HG03565 (cell line): ENCODE data around the gene ITGA2B.

ENCODE experiments used
- ATAC-seq: cut with Tn5 transposase; IDR thresholded peaks from one replicate; pipeline ENCODE4 v1.9.1; 2021; ENCODE audit warnings: mild to moderate bottlenecking, moderate library complexity; ENCODE audit not compliant: unreplicated experiment

ITGA2B gene

DNA sequence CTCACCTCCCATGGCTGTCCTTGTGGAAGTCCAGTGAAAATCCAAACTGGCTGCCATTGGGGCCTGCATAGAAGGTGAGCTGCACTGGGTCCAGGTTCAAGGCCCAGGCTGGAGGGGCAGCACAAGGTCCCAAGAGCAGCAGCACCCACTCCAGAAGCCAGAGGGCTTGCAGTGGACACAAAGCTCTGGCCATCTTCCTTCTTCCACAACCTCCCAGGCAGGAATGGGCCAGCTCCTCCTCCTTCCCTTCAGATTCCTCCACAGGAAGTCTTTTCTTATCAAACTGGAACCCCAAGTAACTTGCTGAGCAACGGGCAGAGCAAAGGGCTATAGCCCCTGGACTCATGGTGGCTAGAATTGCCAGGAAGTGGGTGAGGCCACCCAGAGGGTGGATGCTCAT lies at the start of gene ITGA2B:
TSS of gene ITGA2B (minus strand) at position 369 of the 400 bp plus-strand sequence. CDS start at position 193, 176 bp downstream.
- ATAC-seq, result no peak

DNA sequence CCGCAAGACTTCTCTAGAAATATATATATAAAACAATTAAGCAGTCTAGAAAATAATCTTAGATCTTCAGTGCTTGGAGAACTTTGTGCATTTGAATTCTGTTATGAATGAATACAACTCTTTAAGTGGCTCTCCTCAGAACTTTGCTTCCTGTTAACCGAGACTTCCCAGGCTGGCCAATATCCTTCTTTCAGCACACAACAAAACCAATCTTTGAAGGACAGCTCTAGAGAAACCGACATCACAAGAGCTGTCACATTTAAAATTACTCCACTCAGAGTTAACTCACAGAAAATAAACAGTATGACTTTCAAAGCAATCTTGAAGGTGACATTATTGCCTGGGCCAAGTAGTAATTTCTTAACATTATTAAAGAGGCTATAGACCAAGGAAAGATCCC lies 49.7 kb upstream of the ITGA2B start:
- no peak for ATAC-seq

DNA sequence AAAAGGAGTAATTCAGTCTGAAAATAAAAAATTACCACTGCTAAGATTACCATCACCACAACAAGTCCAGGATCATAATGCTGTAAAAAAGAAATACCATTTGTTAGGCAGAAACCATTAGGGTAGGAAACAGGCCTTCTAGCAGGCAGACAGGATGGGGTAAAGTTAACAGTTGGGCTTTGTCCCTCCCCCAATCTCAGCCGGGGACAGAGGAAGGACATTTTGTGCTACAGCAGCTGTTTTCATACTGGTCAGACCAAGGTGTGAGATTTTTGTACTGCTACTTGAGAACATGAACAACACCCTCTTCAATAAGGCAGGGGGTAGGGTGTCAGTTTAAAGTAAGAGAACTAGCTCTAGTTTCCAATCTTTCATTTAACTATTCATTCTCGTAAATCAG lies 49.2 kb upstream of the ITGA2B start:
- no peak for ATAC-seq

DNA sequence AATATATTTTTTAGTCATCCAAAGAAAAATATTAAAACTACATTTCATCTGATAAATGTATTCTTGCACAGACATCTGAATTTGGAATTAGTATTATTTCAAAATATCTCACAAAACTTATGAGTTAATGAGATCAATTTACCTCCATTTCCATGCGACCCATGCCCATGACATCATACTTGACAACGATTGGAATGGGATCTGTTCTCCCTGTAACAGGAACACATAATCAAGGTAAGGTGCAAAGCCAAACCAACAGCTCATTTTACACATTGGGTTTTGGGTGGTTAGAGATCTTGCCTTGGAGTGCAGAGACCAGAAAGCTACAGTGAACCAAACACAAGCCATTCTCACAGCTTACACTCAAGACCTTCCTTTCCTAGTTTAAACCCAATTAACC lies 46.9 kb upstream of the ITGA2B start:
- ATAC-seq, result no peak

DNA sequence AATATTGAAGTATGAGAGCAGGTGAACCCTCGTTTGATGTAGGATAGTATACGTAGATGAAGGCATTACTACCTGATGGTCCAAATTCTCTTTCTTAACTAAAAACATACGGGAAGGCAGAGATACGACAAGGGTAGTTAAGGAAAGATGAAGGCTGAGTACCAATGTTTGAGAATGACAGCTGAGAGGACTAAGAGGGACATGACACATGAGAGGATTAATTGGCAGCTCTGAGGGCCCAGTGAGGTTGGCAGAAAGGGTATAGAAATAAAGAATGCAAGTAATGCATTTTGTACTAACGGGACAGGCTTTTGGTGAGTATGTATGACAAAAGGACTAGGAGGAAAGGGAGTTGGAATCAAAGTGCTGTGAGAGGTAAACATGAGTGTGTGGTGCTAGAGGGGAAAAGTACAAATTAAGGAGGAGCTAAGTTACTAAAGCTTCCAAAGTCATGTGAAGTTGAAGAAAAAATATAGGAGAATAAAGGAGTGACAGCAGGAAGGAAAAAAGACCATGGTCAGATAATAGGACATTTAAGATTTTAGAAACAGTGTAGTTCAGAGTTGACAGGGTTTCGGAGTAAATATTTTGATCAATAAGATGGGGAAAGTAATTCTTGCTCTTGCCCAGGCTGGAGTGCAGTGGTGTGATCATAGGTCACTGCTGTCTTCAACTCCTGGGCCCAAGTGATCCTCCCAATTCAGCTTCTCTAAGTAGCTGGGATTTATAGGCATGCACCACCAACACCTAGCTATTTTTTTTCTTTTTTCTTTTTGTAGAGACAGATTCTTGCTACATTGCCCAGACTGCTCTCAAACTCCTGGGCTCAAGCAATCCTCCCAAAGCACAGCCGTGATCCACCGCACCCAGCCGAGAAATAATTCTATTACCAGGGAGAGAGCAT lies 43.1 kb upstream of the ITGA2B start:
- ATAC-seq, result no peak

DNA sequence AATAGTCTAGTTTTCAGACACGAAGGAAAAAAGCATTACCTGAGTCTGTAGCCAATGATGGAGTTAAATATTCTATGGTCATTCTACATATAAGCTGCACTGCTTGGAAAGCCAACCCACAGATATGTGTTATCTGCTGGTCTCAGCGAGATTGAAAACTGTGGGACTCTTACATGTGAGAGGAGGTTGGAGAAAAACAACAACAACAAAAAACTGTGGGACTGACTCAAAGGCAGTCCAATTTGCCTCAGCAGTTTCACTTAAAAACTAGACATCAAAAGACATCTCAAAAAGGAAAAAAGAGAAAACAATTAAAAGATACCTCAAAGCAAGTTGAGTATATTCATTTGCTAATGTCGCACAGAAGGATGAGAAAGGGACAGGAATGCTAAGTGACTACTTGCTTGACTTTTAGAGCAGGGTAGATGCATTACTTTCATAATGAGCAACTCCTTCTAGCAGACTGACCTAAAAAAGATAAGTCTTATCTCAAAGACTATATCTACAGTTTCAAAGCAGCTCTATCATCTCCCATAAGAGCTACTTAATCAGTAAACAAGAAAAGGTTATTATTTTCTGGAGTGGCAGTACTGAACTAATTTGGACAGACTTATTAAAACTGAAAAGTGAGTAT lies 35.5 kb upstream of the ITGA2B start:
- no peak for ATAC-seq

DNA sequence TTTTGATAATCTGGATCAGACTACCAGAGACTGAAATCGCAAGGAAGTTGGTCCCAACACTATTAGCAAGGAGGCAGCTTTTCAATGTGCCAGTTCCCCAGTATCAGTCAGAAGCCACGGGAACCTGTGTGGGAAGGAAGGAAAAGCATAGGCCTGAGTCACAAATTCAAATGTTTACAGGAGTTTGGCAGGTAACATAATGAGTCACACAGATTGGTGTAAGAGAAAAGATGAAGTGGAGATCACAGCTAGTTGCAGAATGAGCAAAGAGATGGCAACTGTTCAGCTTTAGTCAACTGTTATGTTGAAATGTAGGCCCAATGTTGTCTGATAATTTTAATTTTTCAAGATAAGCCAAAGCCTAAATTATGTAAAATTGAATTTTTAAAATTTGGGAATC lies 28.1 kb upstream of the ITGA2B start:
- no peak for ATAC-seq

DNA sequence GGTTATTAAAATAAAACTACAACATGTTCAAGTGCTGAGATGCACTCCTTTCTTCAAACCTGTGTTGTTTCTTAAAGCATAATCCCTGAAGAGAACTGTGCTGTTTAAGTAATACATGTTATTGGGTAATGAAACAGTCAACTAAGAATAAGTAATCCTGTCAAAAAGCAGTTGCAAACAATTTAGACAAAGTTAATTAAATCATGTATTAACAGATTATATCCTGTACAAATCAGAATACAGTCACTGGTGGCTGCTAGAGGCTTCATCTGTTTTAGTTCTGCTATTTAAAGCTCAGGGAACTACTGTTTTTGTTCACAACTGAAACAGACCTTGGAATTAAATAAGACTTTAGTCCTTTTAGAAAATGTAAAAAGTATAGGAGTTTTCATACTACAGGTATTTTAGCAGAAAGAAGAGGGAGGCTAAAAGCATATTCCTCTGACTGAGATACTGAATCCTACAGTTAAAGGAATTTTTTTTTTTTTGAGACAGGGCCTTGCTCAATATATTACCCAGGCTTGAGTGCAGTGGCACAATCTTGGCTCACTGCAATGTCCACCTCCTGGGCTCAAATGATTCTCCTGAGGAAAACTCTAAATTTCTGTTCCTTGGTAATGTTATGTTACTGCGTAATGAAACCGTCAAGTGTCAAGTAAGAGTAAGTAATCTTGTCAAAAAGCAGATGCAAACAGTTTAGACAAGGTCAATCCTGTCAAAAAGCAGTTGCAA lies 27.3 kb upstream of the ITGA2B start:
- no peak for ATAC-seq

DNA sequence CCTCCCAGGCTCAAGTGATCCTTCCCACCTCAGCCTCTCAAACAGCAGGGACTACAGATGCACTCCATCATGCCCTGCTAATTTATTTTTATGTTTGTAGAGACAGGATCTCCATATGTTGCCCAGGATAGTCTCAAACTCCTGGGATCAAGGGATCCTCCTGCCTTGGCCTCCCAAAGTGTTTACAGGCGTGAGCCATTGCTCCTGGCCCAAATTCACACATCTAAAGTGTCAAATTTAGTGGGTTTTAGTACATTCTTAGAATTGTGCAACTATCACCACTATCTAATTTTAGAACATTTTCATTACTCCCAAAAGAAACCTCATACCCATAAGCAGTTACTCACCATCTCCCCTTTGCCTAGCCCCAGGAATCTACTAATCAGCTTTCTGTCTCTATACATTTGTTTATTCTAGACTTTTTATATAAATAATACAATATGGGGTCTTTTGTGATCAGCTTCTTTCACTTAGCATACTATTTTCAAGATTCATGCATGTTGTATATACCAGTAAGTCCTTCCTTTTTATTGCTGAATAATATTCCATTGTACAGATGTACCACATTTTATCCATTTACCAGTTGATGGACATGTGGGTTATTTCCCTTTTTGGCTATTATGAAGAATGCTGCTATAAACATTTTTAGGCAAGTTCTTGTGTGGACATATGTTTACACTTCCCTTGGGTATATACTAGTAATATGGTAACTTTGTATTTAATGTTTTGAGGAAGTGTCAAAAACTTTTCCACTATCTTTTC lies 25.1 kb upstream of the ITGA2B start:
- ATAC-seq, result no peak

DNA sequence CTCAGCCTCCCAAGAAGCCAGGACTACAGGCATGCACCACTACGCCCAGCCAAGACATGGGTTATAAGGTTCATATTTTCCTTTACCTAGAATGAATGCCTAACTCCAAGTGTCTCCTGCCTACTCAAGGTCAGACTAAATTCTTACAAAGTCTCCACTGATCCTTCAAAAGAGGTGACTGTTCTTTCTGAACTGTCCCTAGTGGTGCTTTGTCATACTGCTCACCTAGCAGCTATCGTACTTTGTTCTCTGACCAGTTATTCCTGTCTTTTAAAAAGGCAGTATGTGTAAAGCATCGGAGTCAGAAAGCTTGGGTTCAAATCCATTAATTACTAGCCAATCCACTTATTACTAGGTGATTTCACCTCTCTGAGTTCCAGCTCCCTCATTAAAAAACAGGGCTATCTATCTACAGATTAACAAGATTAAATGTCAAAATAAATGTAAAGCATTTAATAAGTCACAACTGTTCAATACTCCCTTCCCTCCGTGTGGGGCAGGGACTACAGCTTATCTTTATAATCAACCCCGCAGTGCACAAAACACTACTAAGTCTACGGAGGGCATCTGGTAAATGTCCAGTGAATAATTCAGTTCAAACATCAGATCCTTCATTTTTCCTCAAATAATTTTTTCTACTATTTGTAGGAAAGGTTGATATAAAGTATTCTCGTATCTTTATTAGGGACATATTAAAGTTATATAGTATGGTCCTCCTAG lies 20.0 kb upstream of the ITGA2B start:
- no peak for ATAC-seq

DNA sequence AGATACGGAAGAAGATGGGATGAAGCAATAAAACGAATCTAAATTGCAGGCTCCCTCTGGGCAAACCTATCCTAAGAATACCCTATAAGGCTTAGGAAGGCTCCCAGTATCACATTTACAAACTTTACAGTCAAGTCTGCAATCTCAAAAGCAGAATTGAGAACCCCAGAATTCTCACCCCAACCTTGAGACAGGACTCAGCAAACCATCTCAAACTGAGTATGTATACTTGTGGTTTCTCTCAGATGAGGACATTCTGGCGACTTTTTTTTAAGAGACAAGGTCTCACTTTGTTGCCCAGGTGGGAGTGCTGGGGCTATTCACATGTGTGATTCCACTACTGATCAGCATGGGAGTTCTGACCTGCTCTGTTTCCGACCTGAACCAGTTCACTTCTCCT lies 19.3 kb upstream of the ITGA2B start:
- no peak for ATAC-seq

DNA sequence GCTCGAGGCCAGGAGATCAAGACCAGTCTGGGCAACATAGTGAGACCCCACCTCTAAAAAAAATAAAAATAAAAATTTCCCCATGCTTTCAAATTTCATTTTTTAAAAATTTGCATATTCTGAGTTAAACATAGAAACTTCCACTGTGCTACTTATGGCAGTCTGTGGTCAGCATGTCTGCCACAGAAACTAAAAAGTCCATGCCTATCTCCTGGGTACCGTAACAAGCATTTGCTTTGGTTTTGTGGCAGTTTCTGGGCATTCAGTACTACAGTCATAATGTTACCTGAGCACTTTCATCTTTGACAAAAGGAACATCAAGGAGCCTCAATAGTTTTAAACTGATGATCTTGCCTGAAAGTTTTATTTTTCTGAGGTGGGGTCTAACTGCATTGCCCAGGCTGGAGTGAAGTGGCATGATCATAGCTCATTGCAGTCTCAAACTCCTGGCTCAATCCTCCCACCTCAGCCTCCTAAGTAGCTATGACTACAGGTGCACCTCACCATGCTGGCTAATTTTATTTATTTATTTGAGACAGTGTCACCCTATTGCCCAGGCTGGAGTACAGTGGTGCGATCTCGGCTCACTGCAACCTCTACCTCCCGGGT lies 13.2 kb upstream of the ITGA2B start:
- no peak for ATAC-seq

DNA sequence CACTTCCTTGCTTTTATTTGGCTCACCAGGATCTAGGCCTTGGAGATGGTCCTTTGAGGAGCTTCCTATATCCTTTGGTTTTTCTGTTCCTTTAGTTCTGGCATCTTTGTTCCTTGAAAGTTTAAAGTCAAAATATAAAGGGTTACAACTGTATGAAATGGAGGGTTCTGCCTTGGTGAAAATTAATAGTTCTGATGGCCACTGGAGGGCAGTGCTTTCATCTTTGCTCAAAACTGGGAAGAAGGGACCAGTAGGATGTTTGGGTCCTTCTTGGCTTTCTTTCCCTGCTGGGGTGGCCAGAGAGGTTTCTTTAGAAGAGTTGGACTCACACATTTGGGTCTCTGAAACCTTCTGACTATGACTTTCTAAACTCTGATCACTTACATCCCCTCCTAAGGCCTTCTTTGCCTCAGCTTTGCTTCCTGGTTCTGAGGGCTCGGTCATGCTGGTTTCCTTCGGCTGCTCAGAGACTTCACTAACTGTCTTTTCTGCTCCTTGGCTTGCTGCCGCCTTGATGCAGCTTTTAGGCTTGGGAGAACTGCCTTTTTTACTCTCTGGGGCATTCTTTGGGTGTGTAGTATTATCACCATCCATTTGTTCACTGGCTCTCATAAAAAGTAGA lies 10.9 kb upstream of the ITGA2B start:
- no peak for ATAC-seq

DNA sequence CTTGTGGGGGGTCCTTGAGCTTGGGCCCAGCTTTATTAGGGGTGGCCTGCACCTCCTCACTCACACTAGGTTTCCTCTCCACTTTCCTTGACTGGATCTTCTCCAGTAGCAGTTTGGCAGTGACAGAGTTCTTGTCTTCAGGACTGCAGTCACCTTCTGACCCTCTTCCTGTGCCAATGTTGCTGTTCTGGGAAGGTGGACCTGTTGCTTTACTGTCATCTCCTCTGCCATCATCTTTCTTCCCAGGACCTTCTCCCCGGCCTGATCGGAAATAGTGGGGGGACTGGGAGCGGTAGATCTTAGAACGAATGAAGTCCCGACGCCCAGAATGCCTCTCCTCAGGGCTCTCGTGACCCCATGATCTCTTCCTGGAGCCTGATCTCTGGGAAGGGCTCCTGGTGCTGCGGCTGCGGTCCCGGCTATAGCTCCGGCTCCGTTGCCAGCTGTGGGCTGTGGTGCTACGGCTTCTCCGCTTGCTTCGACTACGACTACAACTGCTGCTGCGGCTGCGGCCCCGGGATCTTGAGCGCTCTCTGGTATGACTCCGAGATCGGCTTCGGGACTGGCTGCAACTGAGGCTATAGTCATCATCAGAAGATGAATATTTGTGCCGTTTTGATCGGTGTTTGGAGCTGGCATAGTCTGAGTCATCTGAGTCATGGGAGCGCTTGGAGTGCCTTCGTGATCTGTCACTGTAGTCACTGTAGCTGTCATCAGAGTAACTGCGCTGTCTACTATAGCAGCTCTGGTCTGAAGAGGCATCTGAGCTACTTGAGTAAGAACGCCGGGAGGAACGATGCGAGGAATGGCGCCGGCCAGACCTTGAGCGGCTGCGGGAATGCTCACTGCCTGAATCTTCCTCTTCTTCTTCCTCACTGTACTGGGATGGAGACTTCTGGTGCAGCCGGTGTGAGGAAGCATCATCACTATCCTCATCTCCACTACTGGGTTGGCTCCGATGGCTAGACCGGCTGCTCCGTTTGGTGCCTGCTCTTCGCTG lies 9.5 kb upstream of the ITGA2B start:
- no peak for ATAC-seq

DNA sequence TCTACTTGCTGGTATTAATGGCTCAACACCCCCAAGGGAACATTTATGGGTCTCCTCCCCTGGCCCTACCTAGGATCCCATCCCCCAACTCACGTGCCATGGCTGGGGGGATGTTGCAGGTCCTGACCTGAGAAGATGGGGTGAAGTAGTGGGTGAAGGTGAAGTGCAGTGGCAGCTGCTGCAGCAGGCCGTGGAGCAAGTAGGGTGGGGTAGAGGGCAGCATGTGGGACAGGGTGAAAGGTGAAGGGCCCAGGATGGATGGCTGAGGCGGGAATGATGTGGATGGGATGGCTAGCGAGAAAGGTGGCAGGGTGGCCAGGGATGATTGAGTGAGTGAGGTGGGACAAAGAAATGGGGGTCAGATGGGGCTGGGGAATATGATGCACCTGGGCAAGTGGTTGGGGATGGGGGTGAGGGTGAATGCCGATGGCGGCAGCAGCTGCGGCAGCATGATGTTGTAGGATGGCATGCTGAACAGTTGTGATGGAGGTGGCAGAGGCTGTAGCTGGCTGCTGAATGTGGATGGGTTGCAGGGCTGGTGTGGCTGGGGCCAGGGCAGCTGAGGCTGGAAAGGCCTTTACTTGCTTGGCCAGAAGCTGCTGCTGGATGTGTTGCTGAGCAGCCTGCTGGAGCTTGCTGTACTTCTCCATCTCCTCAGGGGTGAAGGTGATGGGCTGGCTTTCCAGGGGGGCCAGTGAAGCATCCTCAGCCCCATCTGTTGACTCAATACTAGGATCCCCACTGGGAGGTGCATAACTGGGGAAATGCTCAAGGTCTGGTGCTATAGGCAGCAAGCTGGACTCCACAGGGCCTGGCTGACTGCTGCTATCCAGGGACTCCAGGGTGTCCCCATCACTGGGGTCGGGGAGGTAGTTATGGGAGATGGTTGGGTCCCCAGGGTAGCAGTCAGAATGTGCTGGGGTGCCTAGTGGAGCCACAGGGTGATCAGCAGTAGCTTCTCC lies 8.3 kb upstream of the ITGA2B start:
- ATAC-seq, result no peak

DNA sequence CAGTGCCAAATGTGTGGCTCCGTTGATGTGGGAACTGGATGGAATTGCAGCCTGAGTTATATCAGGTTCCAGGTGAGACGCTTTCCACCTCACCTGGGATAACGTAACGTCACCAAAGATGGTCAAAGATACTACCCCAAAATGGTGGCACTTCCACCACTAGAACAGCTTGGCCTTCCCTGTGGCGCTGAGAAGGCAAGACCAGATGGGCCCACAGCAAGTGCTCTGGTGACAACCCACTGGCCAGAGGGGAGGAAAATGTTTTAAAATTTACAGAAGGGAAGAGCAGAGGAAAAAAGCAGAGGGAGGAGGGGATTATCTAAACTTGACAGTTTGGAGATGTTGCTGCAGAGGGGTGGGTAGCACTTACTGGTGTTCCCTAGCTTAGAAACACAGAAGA lies 7.5 kb upstream of the ITGA2B start:
- no peak for ATAC-seq

DNA sequence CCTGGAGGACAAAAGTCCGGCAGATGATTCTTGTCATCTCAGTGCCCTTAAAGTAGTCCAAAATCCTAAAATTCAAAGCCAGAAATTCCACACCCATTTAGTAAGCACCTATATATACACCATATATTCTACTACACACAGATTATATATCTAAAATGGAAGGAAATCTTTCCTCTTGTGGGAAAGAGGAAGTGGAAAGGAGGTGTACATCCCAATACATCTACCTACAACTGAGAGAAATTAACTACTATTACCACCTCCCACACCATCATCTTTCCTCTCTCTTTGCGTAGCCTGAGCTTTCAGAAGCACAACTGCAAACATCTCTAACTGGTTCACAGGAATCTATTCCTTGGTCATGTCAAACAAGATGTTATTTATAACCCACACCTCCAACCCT lies 5.4 kb upstream of the ITGA2B start:
- no peak for ATAC-seq
